ENCODE results near the gene CTXND2.

- TF ChIP-seq POLR2A (IDR thresholded peaks at IDR 0.05; ENCODE audit: low read depth, low read length) (no peak), POLR2AphosphoS5 (IDR thresholded peaks at IDR 0.05; ENCODE audit: low read depth, low read length) (no peak), TAF1 (IDR thresholded peaks at IDR 0.05; ENCODE audit: borderline replicate concordance, low read depth, low read length) (no peak)
Measured at GRCh38 chr1:150954708-150955107, 67.8 kb downstream of the CTXND2 start.
